Activated CD8-positive, alpha-beta memory T cell treated with anti-CD3 and anti-CD28 coated beads for 24 hours (primary cell): Measurements from ENCODE around the gene SASH1.

Experiments
- DNase-seq: peaks from one replicate; pipeline ENCODE4 v3.0.0-alpha.2; 2020

SASH1 gene

DNA sequence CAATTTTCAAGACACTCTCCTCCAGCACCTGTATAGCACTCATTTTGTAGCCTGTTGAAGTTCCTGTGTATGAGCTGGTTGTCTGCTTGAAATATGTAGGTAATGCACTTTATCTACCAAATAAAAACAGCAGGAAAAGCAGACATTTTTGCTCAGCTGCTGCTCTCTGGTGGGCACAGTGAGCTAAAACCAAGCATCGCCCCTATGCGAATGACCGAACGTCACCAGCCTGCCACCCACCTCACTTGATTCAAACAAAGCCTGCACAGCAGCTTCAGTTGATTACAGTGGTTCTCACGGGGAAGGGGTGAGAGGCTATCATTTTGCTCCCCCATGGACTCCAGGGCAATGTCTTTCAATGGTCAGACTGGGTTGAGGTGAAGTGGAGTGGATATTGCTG lies 185.7 kb downstream of the SASH1 start:
- no peak for DNase-seq

DNA sequence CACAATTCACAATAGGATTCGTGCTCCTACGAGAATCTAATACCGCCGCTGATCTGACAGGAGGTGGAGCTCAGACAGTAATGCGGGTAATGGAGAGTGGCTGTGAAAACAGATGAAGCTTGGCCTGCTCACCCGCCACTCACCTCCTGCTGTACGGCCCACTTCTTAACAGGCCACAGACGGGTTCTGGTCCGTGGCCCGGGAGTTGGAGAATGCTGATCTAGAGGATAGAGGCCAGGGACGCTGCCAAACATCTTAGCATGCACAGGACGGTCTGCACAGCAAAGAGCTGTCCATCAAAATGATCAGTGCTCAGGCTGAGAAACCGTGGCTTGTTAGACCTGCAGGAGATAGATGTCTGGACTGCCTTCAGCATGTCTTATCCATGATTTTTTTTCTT lies 186.4 kb downstream of the SASH1 start:
- no peak for DNase-seq

DNA sequence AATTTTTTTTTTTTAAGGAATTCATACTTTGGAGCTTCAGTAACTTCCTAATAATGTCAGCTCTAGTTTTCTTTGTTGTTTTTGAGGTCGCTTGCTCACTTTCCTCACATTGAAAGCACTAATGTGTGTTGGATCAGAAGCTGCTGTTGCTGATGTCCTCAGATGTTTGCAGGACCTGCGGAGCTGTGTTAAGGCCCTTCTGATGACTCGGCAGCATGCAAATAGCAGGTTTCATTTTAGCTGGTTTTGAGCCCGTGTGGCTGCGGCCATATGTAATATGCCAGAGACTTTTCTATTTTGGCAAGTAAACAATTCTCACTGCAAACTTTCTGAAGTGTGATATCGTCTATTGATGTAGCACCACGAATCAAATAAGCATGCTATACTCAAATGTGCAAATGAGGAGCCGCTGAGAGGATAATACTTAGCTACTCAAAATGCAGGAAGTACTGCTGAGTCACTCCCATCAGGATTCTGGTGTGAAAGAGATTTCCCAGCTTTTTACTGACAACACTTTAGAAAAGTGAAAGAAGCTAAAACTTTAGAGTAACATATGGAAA lies 187.8 kb downstream of the SASH1 start:
- no peak for DNase-seq

DNA sequence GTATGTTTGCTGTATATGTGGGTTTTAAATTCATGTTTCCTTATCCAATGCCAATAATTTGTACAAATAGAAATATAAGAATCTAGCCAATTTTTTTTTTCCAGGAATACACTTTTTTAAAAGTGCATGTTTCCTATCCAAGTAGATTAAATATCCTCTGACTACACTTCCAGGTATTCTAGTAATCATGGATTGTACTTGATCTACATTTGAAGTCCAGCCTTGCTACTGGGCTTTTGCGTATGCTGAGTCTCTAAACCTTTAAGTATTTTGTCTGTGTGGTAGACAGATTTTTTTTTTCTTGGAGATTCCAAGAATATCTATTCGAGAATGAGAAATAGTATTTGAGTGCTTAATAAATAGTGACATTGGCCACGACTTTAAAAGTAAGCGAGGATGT lies 188.3 kb downstream of the SASH1 start:
- DNase-seq, result no peak

DNA sequence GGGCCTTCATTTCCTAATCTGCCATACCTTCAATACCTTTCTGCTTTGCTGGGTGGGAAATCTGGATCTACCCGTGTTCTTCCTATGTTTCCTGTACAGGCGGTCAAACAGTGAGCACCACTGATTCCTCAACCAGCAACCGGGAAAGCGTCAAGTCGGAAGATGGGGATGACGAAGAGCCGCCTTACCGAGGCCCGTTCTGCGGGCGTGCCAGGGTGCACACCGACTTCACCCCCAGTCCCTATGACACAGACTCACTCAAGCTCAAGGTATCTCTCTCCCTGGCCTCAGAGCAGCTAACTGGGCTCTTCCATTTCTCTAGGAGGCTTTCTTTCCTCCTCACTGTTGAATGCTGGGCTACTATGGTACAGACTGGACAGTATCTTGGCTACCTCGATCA lies 190.1 kb downstream of the SASH1 start:
- no peak for DNase-seq

DNA sequence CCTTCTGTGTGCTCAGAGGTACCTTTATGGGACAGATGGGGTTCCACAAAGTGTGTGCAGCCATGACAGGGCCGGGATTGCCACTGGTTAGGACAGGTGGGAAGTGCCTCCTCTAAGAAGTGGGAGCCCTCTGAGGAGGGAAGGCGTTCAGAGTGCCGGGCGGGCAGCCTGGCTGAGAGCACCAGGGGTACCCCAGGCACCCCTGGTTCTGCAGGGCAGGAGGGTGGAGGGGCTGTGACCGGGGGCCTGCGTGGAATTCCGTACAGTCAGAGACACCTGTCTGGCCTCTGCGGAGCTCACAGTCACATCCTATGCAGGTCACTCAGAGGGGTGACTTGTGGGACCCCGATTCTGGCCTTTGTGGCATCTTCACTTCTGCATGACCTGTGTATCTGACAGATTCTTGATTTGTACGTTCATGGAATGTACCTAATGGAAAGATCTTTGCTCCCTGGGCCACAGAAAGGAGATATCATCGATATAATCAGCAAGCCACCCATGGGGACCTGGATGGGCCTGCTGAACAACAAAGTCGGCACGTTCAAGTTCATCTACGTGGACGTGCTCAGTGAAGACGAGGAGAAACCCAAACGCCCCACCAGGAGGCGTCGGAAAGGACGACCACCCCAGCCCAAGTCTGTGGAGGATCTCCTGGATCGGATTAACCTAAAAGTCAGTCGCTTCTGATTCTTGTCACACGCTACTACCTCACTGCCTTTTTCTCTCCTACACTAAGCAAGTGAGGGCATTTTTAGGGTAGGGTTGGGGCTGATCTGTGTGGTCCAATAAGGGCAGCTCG lies 190.9 kb downstream of the SASH1 start:
- DNase-seq, result no peak

DNA sequence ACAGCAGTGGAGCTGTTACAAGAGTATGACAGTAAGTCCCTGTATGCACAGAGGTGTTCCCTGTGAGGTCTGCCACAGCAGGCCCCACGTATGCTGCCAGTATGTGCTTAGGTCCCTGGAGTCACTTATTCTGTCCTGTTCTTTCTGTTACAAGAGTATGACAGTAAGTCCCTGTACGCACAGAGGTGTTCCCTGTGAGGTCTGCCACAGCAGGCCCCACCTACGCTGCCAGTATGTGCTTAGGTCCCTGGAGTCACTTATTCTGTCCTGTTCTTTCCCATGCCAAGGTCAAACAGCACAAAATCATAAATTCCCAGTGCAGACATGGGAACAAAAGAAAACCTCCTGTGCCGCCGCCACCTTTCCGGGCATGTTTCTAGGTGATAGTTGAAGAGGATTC lies 192.2 kb downstream of the SASH1 start:
- no peak for DNase-seq

DNA sequence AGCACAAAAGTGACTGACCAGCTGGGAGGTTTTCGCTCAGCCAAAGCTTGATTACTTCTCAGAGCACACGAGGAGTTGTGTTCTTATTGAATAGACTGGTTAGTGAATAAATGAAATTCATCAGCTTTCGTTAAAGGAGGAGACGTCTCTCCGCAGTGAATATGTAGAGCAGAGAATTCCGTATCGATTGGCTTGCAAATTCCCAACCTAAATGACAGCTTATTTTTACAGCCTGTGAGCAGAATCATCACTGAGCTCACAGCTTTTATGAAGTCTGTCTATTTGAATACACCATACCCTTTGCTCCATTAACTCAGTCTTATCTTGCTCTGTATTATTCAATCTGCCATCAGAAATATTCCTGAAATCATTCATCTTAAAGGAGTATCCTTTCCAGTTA lies 192.7 kb downstream of the SASH1 start:
- no peak for DNase-seq

DNA sequence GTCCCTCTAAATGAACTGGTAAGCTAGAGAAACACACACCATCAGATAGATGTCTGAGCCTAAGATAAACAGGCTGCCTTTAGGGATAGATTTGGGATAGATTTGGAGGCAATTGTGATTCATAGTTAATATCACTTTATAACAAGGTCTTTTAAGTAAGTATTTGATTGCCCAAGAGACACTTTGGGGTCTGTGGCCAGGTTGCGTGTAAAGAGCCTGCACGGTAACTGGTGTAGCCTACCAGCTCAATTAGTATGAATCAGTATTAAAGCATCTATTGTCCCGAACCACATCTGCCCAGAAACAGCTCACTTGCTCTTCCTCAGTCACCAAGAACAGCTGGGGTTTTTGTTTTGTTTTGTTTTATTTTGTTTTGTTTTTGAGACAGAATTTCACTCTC lies 193.3 kb downstream of the SASH1 start:
- no peak for DNase-seq

DNA sequence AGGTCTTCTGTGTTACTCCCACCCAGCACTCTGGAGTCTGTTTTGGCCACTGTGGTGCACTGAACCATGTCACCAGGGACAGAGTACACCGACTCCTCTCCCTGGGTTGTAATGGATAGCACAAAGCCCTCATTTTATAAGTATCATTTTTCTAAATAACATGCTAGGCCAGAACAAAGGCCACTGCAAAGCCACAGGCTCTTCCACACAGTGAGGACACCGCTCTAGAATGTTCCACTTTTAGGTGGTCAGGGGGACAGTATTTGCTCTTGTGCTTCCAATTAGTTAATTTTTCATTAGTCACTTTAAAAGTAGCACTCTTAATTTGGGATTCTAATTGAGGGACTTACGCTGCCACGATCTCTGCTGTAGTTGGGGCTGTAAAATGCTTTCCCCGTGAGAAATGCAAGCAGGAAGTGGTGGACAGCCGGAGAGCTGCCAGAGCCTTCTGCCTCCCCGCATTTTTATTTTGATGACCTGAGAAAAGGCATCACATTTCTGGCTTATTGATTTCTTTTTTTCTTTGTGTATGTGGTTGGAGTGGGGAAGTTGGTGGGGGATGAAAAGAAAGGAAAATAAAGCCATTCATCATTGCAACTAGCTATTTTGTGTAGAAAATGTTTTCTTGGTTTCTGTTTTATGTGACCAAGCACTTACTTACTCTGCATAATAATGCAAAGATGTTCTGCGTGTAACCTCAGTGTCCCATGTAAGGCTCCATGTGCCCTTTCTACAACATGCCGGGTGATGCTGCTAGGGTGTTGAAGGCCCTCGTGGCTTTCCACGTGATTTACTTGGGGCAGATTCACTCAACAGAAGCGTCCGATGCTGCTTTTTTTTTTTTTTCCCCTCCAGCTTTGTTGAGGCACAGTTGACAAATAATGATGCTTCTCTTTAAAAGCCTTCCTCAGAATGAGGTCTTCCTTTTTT lies 195.9 kb downstream of the SASH1 start:
- DNase-seq, result no peak

DNA sequence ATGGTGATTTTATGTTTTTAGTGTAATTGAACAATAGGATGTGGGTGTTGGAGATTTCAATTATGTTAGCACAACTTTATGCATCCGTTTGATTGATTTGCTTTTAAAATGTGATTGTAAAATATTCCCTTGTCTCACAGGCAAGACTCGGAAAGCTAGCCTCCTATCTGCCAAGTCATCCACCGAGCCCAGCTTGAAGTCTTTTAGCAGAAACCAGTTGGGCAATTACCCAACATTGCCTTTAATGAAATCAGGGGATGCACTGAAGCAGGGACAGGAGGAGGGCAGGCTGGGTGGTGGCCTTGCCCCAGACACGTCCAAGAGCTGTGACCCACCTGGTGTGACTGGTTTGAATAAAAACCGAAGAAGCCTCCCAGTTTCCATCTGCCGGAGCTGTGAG lies 200.9 kb downstream of the SASH1 start:
- DNase-seq, result no peak

DNA sequence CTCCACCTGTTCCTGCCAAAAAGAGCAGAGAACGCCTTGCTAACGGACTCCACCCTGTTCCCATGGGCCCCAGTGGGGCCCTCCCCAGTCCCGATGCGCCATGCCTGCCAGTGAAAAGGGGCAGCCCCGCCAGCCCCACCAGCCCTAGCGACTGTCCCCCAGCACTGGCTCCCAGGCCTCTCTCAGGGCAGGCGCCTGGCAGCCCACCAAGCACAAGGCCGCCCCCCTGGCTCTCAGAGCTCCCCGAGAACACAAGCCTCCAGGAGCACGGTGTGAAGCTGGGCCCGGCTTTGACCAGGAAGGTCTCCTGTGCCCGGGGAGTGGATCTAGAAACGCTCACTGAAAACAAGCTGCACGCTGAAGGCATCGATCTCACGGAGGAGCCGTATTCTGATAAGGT lies 201.8 kb downstream of the SASH1 start:
- no peak for DNase-seq

DNA sequence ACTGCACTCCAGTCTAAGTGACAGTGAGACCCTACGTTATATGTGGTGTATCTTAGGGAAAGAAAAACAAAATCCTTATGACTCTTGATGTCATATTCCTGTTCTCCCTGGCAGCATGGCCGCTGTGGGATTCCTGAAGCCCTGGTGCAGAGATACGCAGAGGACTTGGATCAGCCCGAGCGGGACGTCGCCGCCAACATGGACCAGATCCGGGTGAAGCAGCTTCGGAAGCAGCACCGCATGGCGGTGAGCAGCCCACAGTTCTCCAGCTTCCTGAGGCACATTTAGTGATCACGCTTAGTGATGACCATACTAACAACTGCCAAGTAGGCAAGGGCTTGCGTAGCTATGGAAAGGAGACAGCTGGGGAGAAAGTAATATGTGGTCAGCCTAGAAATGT lies 203.3 kb downstream of the SASH1 start:
- DNase-seq, result no peak

DNA sequence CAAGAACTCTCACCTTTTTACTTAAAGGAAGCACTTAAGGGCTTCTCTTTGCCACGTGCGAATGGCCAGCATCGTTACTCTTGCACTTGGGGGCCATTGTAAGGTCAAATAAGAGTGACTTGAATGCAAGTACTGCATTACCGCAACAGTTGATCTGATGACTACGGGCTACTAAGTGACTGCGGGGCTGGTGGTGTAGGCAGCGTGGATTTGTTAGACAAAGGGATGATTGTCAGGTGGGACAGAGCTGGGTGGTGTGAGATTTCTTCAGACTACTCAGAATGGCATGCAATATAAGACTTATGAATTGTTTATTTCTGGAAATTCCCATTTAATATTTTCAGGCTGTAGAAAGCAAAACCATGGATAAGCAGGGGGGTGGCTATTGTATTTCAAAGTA lies 204.5 kb downstream of the SASH1 start:
- no peak for DNase-seq

DNA sequence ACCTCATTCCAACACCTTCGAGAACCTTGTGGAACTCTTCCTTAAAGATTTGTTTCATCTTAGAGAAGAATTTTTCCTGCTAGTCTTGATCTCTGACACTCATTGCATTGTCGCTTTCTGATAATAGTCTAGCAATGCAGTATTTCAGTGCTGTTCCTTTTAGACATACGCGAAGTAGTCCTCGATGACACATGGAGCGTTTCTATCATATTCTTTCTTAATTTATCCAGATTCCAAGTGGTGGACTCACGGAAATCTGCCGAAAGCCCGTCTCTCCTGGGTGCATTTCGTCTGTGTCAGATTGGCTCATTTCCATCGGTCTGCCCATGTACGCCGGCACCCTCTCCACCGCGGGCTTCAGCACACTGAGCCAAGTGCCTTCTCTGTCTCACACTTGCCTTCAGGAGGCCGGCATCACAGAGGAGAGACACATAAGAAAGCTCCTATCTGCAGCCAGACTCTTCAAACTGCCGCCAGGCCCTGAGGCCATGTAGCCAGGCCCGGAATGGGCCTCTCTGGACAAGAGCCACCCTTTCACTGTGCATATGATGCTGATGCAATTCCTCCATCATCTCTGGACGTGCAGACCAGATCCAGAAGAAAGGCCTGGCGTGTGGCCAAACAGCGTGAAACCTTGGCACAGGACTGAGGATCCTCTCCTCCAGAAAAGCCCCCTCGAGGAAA lies 205.6 kb downstream of the SASH1 start:
- DNase-seq, result no peak

DNA sequence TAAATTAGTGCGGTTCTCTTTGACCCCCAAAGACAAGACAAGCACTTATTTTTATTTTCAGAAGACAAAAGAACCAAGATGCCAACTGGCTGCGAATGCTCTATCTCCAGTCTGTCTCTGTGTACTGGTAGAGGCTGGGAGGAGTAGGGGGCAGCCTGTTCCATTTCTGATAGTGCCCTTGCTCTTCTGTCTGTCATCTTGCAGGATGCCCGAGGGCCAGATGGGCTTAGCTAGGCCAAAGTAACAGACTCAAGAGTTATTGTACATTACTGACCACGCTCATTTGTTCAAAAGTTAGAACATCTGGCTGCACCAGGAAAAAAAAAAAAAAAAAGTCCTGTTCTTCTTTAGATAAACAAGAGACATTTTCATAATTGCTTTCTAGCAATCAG lies 206.1 kb downstream of the SASH1 start:
- no peak for DNase-seq

DNA sequence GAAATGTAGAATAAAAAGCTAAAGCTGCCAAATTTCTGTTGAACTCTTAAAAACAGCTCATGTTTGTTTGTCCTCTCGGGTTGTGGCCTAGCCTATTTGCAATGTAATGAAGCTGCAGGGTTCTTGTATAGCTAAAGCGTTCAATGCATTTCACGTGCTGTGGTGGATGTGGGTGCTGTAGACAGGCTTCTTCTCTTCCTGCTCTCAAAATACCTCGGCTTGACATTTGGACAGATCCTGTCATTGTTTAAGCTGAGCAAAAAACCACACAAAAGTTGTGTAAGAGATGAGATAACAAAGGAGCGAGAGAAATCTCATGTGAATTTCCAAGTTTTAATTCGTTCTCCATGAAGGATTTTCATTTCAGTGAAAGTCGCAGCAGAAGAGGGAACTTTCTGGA lies 207.9 kb downstream of the SASH1 start:
- no peak for DNase-seq

DNA sequence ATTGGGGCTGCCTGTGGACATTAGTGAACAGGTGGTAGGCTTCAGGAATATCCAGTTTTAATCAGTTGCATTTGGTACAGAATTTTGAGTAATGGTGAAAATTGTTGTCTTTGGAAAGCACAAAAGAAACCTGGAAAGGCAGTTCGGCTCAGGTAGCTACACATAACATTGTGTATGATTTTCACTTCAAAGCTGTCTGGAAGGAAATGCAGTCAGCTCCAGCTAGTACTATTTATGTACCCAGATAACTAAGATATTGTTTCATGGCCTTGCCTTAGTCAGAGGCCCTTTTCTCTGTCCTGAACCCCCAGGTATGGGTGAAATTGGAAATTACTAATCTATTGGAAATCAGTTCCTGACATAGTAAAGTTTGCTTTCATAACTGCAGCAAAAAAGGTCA lies 208.6 kb downstream of the SASH1 start:
- no peak for DNase-seq

DNA sequence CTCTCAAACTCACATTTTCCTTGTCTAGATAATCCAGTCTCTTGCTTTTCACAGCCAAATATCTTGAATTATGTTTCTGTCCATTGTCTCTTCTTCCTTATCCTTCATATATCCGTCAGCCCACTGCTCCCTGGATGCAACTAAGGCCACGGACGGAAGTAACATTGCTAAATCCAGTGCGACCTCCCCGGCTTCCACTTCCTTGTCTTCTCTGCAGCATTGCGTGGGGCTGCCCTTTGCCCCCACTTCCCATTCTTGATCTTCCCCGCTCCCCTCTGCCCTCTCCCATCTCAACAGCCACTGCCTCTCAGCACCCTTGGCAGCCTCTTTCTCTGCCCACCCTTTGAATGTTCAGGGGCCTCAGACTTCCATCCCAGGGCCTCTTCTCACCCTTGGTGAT lies 213.8 kb downstream of the SASH1 start:
- DNase-seq, result no peak

DNA sequence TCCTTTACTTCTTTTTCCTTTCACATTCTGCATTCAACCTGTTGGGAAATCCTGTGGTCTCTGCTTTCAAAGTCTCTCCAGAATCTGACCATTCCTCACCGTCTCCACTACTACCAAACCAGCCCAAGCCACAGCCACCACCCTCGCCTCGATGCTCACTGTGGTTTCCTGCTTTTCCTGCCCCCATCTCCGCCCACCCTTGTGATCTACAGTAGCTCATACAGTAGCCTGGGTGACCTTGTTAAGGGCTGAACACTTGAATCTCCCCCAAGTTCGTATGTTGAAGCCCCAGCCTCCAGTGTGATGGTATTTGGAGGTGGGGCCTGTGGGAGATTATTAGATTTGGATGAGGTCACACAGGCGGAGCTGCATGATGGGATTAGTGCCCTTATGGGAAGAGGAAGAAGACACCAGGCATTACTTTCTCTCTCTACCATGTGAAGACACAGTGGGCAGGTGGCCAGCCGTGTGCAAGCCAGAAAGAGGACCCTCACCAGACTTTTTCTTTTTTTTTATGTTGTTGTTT lies 215.2 kb downstream of the SASH1 start:
- no peak for DNase-seq

DNA sequence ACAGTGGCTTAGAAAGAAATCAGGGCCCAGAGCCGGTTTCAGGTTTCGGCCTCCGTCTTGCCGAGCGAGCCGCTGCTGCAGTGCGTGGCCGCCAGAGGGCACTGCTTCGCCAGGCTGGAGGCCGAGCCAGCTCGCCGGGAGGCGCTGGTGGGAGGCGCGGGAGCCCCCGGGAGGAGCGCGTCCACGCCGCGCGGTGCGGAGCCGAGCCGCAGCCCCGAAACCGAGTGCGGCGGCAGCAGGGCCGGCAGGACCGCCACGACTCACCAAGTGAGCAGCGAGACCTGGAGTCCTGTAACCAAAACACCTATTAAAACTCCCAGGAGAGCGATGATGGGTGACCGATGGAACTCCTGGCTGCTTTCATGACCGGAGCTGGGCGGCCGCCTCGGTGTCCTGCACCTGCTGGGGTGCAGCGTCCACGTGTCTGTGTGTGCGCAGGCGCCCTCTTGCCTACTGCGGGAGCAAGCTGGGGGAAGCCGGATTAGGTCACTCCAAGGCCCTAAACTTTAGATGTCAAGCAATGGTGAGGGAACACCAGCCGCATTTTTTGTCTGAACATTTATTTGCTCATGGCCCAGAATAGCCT lies 217.3 kb downstream of the SASH1 start:
- DNase-seq, result peak; percentile 88

DNA sequence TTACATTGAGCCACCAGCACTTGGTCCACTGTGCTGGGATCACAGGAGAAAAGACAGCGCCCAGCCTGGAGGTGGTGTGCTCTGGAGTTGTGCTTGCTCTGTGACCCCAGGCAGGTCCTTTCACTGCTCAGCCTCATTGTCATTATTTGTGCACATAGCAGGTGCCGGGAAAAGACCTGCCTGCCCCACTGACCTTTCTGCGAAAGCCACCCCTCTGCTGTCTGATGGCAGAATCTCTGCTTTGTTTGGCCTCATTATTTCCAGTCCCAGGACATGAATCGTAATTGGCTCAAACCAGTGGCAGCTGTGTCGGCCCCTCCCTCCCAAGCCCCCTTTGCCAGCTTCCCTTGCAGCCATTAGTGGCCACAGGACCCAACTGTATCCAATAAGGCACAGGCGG lies 219.0 kb downstream of the SASH1 start:
- DNase-seq, result no peak

DNA sequence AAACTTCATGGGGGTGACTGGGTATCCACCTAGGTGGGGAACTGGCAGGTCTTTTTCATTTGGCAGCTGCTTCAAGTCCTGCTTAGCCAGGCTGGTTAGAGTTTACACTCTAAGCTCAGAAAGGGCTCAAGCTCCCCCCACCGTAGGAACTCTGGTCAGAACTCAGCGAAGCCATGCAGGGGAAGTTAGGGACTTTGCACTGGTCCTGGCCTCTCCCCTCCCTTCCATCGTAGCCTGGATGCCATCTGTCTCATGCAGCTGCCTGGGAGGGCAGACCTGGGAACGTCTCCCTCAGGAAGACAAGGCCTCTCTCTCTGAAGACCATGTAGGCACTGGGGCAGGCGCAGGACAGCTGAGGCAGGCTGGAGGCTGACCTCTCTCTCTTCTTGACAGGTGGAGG lies 220.4 kb downstream of the SASH1 start:
- DNase-seq, result no peak
